ENCODE data around the gene AFF1.
A peak's percentile ranks its signal among the peaks of the same experiment; 100 is the strongest.
"Not testable (repeated sequence)": the region's sequence is repeated elsewhere in the genome, so short reads cannot be mapped to it uniquely, and the experiment has no call there.

The AFF1 gene

GRCh38 chr4:87035881-87036509 lies 101.2 kb downstream of the AFF1 start:
- no peak for DNase-seq (ENCODE audit: low read depth)
- no peak overlapping the region for H3K4me3 ChIP-seq (ENCODE audit: control insufficient read depth, low read depth, low read length)
- TF ChIP-seq CTCF (IDR thresholded peaks at IDR 0.05; ENCODE audit: control insufficient read depth, insufficient read depth, low read depth, low read length, missing control alignments): no peak

GRCh38 chr4:87036713-87037112 lies 101.9 kb downstream of the AFF1 start:
- TF ChIP-seq CTCF (IDR thresholded peaks at IDR 0.05; ENCODE audit: control insufficient read depth, insufficient read depth, low read depth, low read length, missing control alignments): no peak
- no peak overlapping the region for H3K4me3 ChIP-seq (ENCODE audit: control insufficient read depth, low read depth, low read length)
- DNase-seq (ENCODE audit: low read depth): no peak

- not testable (repeated sequence) for H3K4me3 ChIP-seq (ENCODE audit: control insufficient read depth, low read depth, low read length); DNase-seq (ENCODE audit: low read depth)
These were observed 102.4 kb downstream of the AFF1 start for GRCh38 chr4:87037171-87037570.

GRCh38 chr4:87037671-87038334 lies 103.0 kb downstream of the AFF1 start:
- DNase-seq (ENCODE audit: low read depth): no peak
- TF ChIP-seq CTCF (IDR thresholded peaks at IDR 0.05; ENCODE audit: control insufficient read depth, insufficient read depth, low read depth, low read length, missing control alignments): no peak
- no peak overlapping the region for H3K4me3 ChIP-seq (ENCODE audit: control insufficient read depth, low read depth, low read length)

- no peak for TF ChIP-seq CTCF (IDR thresholded peaks at IDR 0.05; ENCODE audit: control insufficient read depth, insufficient read depth, low read depth, low read length, missing control alignments)
- H3K4me3 ChIP-seq (ENCODE audit: control insufficient read depth, low read depth, low read length): no peak overlapping the region
- peak; percentile 61 for DNase-seq (ENCODE audit: low read depth)
These were observed 104.2 kb downstream of the AFF1 start for GRCh38 chr4:87038837-87039615.

GRCh38 chr4:87041141-87041540 lies 106.3 kb downstream of the AFF1 start:
- no peak overlapping the region for H3K4me3 ChIP-seq (ENCODE audit: control insufficient read depth, low read depth, low read length)
- DNase-seq (ENCODE audit: low read depth): no peak
- TF ChIP-seq CTCF (IDR thresholded peaks at IDR 0.05; ENCODE audit: control insufficient read depth, insufficient read depth, low read depth, low read length, missing control alignments): no peak

- DNase-seq (ENCODE audit: low read depth): no peak
- TF ChIP-seq CTCF (IDR thresholded peaks at IDR 0.05; ENCODE audit: control insufficient read depth, insufficient read depth, low read depth, low read length, missing control alignments): no peak
- H3K4me3 ChIP-seq (ENCODE audit: control insufficient read depth, low read depth, low read length): no peak overlapping the region
These were observed 107.4 kb downstream of the AFF1 start for GRCh38 chr4:87042221-87042620.

All from AG09309 (cell line).